ENCODE measurements around the gene PELI2. TPM values are rescaled to one million over a fixed set of nuclear protein-coding genes. Genes with fewer than 3 reads are reported as not detected.

The PELI2 gene
- total RNA-seq, 1 experiment from 2014 or later = 19.5 TPM

DNA sequence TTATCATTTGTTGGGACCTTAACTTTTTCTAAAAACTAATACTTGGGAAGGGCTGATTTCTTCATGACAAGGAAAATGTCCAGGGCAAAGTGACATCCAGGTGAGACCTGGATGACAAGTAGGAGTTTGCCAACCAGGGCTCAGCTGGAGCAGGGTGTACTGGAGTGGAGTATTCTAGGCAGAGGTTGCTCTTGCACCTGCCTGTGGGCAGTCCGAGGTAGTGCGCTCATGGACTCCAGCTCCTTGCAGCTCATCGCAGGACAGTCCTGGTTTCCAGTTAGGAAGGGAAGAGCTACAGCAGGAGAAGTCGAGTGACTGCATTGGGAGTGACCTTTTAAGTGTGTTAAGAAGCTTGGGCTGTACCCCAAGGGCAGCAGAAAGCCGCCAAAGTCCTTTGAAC, 175.9 kb downstream of the PELI2 start:
- Mint-ChIP-seq H3K36me3 (ENCODE audit: insufficient read depth, unreplicated experiment) (no peaks in the 10 kb centered on the region), H3K27ac (ENCODE audit: unreplicated experiment) (no peak overlapping the region), H3K4me1 (ENCODE audit: low read depth, unreplicated experiment) (no peaks in the 10 kb centered on the region), H3K4me3 (ENCODE audit: low read depth, unreplicated experiment) (no peak overlapping the region), H3K9me3 (ENCODE audit: low read depth, unreplicated experiment) (no peaks in the 10 kb centered on the region), H3K27me3 (ENCODE audit: unreplicated experiment) (no peaks in the 10 kb centered on the region)
- no peak for DNase-seq
- TF ChIP-seq, protein P1, sequence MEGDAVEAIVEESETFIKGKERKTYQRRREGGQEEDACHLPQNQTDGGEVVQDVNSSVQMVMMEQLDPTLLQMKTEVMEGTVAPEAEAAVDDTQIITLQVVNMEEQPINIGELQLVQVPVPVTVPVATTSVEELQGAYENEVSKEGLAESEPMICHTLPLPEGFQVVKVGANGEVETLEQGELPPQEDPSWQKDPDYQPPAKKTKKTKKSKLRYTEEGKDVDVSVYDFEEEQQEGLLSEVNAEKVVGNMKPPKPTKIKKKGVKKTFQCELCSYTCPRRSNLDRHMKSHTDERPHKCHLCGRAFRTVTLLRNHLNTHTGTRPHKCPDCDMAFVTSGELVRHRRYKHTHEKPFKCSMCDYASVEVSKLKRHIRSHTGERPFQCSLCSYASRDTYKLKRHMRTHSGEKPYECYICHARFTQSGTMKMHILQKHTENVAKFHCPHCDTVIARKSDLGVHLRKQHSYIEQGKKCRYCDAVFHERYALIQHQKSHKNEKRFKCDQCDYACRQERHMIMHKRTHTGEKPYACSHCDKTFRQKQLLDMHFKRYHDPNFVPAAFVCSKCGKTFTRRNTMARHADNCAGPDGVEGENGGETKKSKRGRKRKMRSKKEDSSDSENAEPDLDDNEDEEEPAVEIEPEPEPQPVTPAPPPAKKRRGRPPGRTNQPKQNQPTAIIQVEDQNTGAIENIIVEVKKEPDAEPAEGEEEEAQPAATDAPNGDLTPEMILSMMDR (IDR thresholded peaks at IDR 0.05; ENCODE audit: unreplicated experiment) = no peak
- BruUV-seq (replicated peaks) = no TSS peak
- CTCF ChIA-PET = no interaction called here
- intact Hi-C loops (cut with micrococcal nuclease; ENCODE audit: unreplicated experiment) = no loop called here

DNA sequence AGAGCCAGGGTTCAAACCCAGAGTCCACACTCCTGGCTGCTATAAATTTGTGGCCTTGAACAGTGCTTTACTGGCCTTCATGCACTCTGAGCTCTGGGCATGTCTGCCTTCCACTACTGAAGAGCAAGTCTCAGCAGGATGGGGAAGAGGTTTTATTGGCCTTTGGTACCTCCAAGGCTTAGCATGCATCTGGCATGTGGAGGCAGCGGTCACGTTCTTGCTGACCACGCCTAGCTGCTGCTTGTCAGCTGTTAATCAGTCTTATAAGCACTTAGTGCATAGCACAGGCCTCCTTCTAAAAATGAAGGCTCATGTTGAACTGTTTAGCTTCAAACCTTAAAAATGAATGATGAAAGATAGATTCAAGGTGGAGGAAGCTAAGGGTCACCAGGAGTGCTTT, 177.5 kb downstream of the PELI2 start:
- BruUV-seq (replicated peaks) = no TSS peak
- Mint-ChIP-seq H3K4me3 (ENCODE audit: low read depth, unreplicated experiment) (no peak overlapping the region), H3K27me3 (ENCODE audit: unreplicated experiment) (no peaks in the 10 kb centered on the region), H3K4me1 (ENCODE audit: low read depth, unreplicated experiment) (no peaks in the 10 kb centered on the region), H3K9me3 (ENCODE audit: low read depth, unreplicated experiment) (no peaks in the 10 kb centered on the region), H3K36me3 (ENCODE audit: insufficient read depth, unreplicated experiment) (no peaks in the 10 kb centered on the region), H3K27ac (ENCODE audit: unreplicated experiment) (no peak overlapping the region)
- no peak for DNase-seq
- CTCF ChIA-PET = no interaction called here
- intact Hi-C loops (cut with micrococcal nuclease; ENCODE audit: unreplicated experiment) = no loop called here
- TF ChIP-seq, protein P1 (IDR thresholded peaks at IDR 0.05; ENCODE audit: unreplicated experiment) = no peak

DNA sequence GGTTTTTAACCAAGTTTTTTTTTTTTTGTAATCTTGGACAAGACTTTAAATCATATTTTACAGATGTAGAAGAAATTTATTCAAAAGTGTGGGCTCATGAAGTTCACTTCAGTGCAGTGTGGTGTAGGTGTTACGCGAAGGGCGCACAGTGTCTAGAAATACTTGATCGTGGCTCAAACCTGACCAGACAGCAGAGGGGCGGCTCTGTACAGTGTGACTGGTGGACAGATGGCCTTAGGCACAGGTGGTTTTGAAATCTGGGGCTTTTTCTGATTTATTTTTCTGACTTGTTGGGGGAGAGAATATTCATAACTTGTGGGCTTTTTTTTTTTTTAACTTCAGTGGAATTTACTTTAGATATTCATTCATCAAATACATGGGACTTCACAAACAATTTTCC, 179.2 kb downstream of the PELI2 start:
- H3K27me3 Mint-ChIP-seq (ENCODE audit: unreplicated experiment) = no peaks in the 10 kb centered on the region
- no peak overlapping the region for H3K4me3 Mint-ChIP-seq (ENCODE audit: low read depth, unreplicated experiment)
- no peak for DNase-seq
- no peaks in the 10 kb centered on the region for H3K36me3 Mint-ChIP-seq (ENCODE audit: insufficient read depth, unreplicated experiment)
- CTCF ChIA-PET = interaction anchor here (0.7 kb wide), 1 partner anchor 400 kb away, joined by 4 read pairs; no protein-coding TSS in a partner anchor
- TF ChIP-seq, protein P1 (IDR thresholded peaks at IDR 0.05; ENCODE audit: unreplicated experiment) = no peak
- H3K27ac Mint-ChIP-seq (ENCODE audit: unreplicated experiment) = no peak overlapping the region
- H3K9me3 Mint-ChIP-seq (ENCODE audit: low read depth, unreplicated experiment) = no peaks in the 10 kb centered on the region
- intact Hi-C loops (cut with micrococcal nuclease; ENCODE audit: unreplicated experiment) = no loop called here
- H3K4me1 Mint-ChIP-seq (ENCODE audit: low read depth, unreplicated experiment) = no peaks in the 10 kb centered on the region
- BruUV-seq (replicated peaks) = no TSS peak

DNA sequence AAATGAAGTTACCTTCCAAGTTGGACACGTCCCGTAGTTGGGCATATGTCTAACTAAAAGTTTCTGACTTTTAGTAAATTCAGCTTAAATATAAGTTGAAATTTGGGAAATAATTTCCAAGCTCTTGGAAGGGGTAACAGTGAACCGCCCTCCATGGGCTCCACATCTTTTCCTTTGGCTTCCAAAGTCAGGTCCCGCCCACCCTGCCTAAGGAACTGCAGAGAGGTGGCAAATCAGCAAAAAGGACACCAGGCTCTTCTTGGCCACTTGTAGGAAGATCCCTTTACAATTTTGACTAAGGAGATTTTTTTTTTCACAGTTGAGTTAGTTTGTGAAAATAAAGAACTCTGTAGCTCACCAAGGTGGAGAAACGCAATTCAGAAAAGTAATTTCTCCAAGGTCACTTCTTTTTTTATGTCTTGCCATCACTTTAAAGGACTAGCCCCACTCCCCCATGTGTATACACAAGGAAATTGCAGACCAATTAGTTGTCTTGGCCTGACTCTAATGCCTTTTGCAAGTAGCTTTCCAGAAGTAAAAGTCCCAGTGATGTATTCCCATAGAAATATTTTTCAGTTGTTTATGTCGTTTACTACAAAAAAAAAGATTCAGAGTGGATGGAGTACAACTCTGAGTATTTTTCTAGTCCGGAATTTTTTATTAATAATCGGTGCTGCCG, 181.2 kb downstream of the PELI2 start:
- BruUV-seq (replicated peaks) = no TSS peak
- TF ChIP-seq, protein P1 (IDR thresholded peaks at IDR 0.05; ENCODE audit: unreplicated experiment) = no peak
- Mint-ChIP-seq H3K27ac (ENCODE audit: unreplicated experiment) (no peak overlapping the region), H3K4me3 (ENCODE audit: low read depth, unreplicated experiment) (no peak overlapping the region), H3K4me1 (ENCODE audit: low read depth, unreplicated experiment) (no peaks in the 10 kb centered on the region), H3K36me3 (ENCODE audit: insufficient read depth, unreplicated experiment) (no peaks in the 10 kb centered on the region), H3K27me3 (ENCODE audit: unreplicated experiment) (no peaks in the 10 kb centered on the region), H3K9me3 (ENCODE audit: low read depth, unreplicated experiment) (no peaks in the 10 kb centered on the region)
- intact Hi-C loops (cut with micrococcal nuclease; ENCODE audit: unreplicated experiment) = no loop called here
- CTCF ChIA-PET = no interaction called here
- no peak for DNase-seq
